Kidney (tissue), 14 donors: Measurements from ENCODE around the gene RIT2. TPM values are rescaled to one million over a fixed set of nuclear protein-coding genes. Genes with fewer than 3 reads are reported as not detected.

Experiments
- DNase-seq, 5 donors: peaks; one replicate each; pipeline ENCODE4 v3.0.0-alpha.2; 2013 to 2020
- FAIRE-seq: peaks from 2 replicates; lab custom pipeline; 2012; peaks lifted over from hg19 to GRCh38; lab: Jason Lieb, UNC
- H3K27ac ChIP-seq, 2 donors: one replicate each; pipeline ENCODE4 v1.7.0; 2013; ENCODE audit warnings: low read depth in 2 of 2, low read length in 2 of 2, inconsistent platforms in 1 of 2
- H3K27me3 ChIP-seq: one replicate; pipeline ENCODE4 v1.7.1; 2013; ENCODE audit warnings: low read length, inconsistent platforms; ENCODE audit not compliant: control insufficient read depth, insufficient read depth
- H3K36me3 ChIP-seq, 3 donors: one replicate each; pipeline versions ENCODE4 v1.7.0 to v1.7.1; 2013; ENCODE audit warnings: low read length in 3 of 3, control low read depth in 1 of 3, inconsistent platforms in 1 of 3; ENCODE audit not compliant: insufficient read depth in 3 of 3, control insufficient read depth in 2 of 3
- H3K4me1 ChIP-seq, 3 donors: one replicate each; pipeline versions ENCODE4 v1.7.0 to v1.7.1; 2013; ENCODE audit warnings: low read length in 3 of 3, inconsistent platforms in 1 of 3, low read depth in 1 of 3; ENCODE audit not compliant: control insufficient read depth in 2 of 3, insufficient read depth in 2 of 3
- H3K4me3 ChIP-seq, 3 donors: one replicate each; pipeline versions ENCODE4 v1.7.0 to v1.8.1; 2013; ENCODE audit warnings: low read length in 3 of 3, control low read depth in 1 of 3, inconsistent platforms in 1 of 3
- H3K9ac ChIP-seq, 3 donors: one replicate each; pipeline versions ENCODE4 v1.7.0 to v1.7.1; 2013; ENCODE audit warnings: low read length in 3 of 3, control low read depth in 1 of 3, inconsistent platforms in 1 of 3
- H3K9me3 ChIP-seq, 3 donors: one replicate each; pipeline versions ENCODE4 v1.7.0 to v1.7.1; 2013; ENCODE audit warnings: low read length in 3 of 3, control low read depth in 1 of 3, inconsistent platforms in 1 of 3; ENCODE audit not compliant: control insufficient read depth in 2 of 3, insufficient read depth in 1 of 3
- CTCF ChIP-seq: IDR thresholded peaks from 3 replicates; pipeline ENCODE4 v1.5.1; 2012; ENCODE audit warnings: mild to moderate bottlenecking, moderate library complexity, borderline replicate concordance; ENCODE audit not compliant: insufficient read depth; ENCODE audit errors: extremely low read depth
- intact Hi-C: fragments of 100-400 bp; cut with DNase I; formaldehyde crosslinking; loops from one replicate; pipeline ENCODE4 v1.11.1; 2022
- polyA plus RNA-seq: library from polyadenylated mRNA; stranded (reverse); fragments of 350-450 nt; fragmentation: Illumina TruSeq; extraction: RNeasy Lipid Tissue Mini Kit (QIAGEN cat#74804); gene quantifications from one replicate; pipeline ENCODE4 v1.2.3, GENCODE V29; 2014; ENCODE audit warnings: low read depth, low replicate concordance; ENCODE audit not compliant: insufficient read depth
- total RNA-seq: library from RNA; stranded (reverse); fragmentation: NEBNext Ultra II Directional; extraction: Animal tissue kit (Norgen Biotek cat#: 25700); gene quantifications from one replicate; pipeline ENCODE4 v1.2.1, GENCODE V29; 2021
- donor health status: control.
- donor health status: control.
- donor health status: control.
- donor health status: control.
- donor health status: control.
- donor health status: DM: yes; HTN: yes; CAD: no.
- donor health status: Normal renal cell carcinoma (clear cell type).

RIT2 gene
- total and polyA plus RNA-seq, 2 donors from 2014 or later = not detected

GRCh38 chr18:42941860-42942259 lies 173.6 kb downstream of the RIT2 start:
- intact Hi-C loops = no loop called here
- Histone ChIP-seq H3K9ac (no peak overlapping the region), H3K9me3 (peaks cover 0 to 4% (median 0%) of the 10 kb centered on the region in 3 donors), H3K36me3 (no peaks in the 10 kb centered on the region), H3K4me1 (no peaks in the 10 kb centered on the region), H3K27me3 (no peaks in the 10 kb centered on the region), H3K27ac (no peak overlapping the region), H3K4me3 (no peak overlapping the region)
- no peak for TF ChIP-seq CTCF
- no peak for DNase-seq
- no peak for FAIRE-seq

GRCh38 chr18:42941021-42941420 lies 174.5 kb downstream of the RIT2 start:
- no peak for TF ChIP-seq CTCF
- no peak overlapping the region for H3K4me3 ChIP-seq
- intact Hi-C loops = no loop called here
- no peaks in the 10 kb centered on the region for H3K4me1 ChIP-seq
- no peak for DNase-seq
- peaks cover 0 to 4% (median 0%) of the 10 kb centered on the region in 3 donors for H3K9me3 ChIP-seq
- H3K27me3 ChIP-seq = no peaks in the 10 kb centered on the region
- no peaks in the 10 kb centered on the region for H3K36me3 ChIP-seq
- H3K9ac ChIP-seq = no peak overlapping the region
- no peak overlapping the region for H3K27ac ChIP-seq
- no peak for FAIRE-seq

GRCh38 chr18:42937436-42937835 lies 178.0 kb downstream of the RIT2 start:
- Histone ChIP-seq H3K9me3 (no peaks in the 10 kb centered on the region), H3K27me3 (no peaks in the 10 kb centered on the region), H3K4me3 (no peak overlapping the region), H3K36me3 (no peaks in the 10 kb centered on the region), H3K27ac (no peak overlapping the region), H3K4me1 (no peaks in the 10 kb centered on the region), H3K9ac (no peak overlapping the region)
- intact Hi-C loops = no loop called here
- DNase-seq = no peak
- no peak for TF ChIP-seq CTCF
- FAIRE-seq = no peak

- Histone ChIP-seq H3K9ac (no peak overlapping the region), H3K4me3 (no peak overlapping the region), H3K9me3 (no peaks in the 10 kb centered on the region), H3K4me1 (peaks cover 0 to 3% (median 0%) of the 10 kb centered on the region in 3 donors), H3K27ac (no peak overlapping the region), H3K27me3 (no peaks in the 10 kb centered on the region), H3K36me3 (no peaks in the 10 kb centered on the region)
- FAIRE-seq (no peak), DNase-seq (no peak)
- intact Hi-C loops = no loop called here
- no peak for TF ChIP-seq CTCF
Measured at GRCh38 chr18:42936289-42936688, 179.2 kb downstream of the RIT2 start.
